ENCODE results near the gene SLF2.

GRCh38 chr10:100987685-100988049 lies 74.9 kb downstream of the SLF2 start:
- TF ChIP-seq, protein P1, sequence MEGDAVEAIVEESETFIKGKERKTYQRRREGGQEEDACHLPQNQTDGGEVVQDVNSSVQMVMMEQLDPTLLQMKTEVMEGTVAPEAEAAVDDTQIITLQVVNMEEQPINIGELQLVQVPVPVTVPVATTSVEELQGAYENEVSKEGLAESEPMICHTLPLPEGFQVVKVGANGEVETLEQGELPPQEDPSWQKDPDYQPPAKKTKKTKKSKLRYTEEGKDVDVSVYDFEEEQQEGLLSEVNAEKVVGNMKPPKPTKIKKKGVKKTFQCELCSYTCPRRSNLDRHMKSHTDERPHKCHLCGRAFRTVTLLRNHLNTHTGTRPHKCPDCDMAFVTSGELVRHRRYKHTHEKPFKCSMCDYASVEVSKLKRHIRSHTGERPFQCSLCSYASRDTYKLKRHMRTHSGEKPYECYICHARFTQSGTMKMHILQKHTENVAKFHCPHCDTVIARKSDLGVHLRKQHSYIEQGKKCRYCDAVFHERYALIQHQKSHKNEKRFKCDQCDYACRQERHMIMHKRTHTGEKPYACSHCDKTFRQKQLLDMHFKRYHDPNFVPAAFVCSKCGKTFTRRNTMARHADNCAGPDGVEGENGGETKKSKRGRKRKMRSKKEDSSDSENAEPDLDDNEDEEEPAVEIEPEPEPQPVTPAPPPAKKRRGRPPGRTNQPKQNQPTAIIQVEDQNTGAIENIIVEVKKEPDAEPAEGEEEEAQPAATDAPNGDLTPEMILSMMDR (IDR thresholded peaks at IDR 0.05), result no peak
- TF ChIP-seq EP300 (IDR thresholded peaks at IDR 0.05) (no peak), POLR2A (IDR thresholded peaks at IDR 0.05) (no peak), POLR2AphosphoS5 (IDR thresholded peaks at IDR 0.05) (no peak)
